HepG2 (cell line): ENCODE results near the gene PASK. TPM values are rescaled to one million over a fixed set of nuclear protein-coding genes. Genes with fewer than 3 reads are reported as not detected.

Experiments used
- ATAC-seq: fragments of 200-7000 bp; cut with Tn5 transposase; 3 replicates; pipeline ENCODE4 v1.9.1; 2020; ENCODE audit warnings: mild to moderate bottlenecking, moderate library complexity
- BruUV-seq: library from RNA; stranded (reverse); fragments of 400-500 nt; replicated peaks from 2 replicates; lab custom pipeline; 2021; lab: Mats Ljungman, UMichigan
- CTCF ChIA-PET: fragments of 300-600 bp; formaldehyde crosslinking; extraction: SDS; loops from one replicate; lab custom pipeline; 2021; ENCODE audit warnings: low total read pairs, inconsistent platforms, low intra/inter-chr PET ratio; lab: Yijun Ruan, JAX
- POLR2A ChIA-PET: fragments of 350-600 bp; sonication (Branson Sonifier 250); formaldehyde crosslinking; loops from one replicate; lab custom pipeline; 2020; ENCODE audit warnings: antibody characterized with exemption, inconsistent platforms; lab: Yijun Ruan, JAX
- DNase-seq: peaks from one replicate; pipeline ENCODE4 v3.0.0-alpha.2; 2015; ENCODE audit warnings: low spot score
- FAIRE-seq: peaks from 3 replicates; lab custom pipeline; 2011; peaks lifted over from hg19 to GRCh38; lab: Jason Lieb, UNC
- H2AFZ ChIP-seq: one replicate; pipeline ENCODE4 v1.6.1; 2011; ENCODE audit warnings: low read length, inconsistent platforms
- H3K27ac ChIP-seq: fragments of 300-600 bp; 3 replicates; pipeline ENCODE4 v1.8.0; 2011; ENCODE audit warnings: mixed run types, mild to moderate bottlenecking, mixed read lengths, low read length, inconsistent platforms; ENCODE audit not compliant: insufficient read depth; ENCODE audit errors: extremely low read length
- H3K27me3 ChIP-seq, 2 experiments: fragments of 200-600 bp in 1 of 2; 2 replicates in 1 of 2; 3 replicates in 1 of 2; pipeline versions ENCODE4 v1.6.0 to v1.8.0; 2011; ENCODE audit warnings: low read length in 2 of 2, mild to moderate bottlenecking in 2 of 2, moderate library complexity in 2 of 2, inconsistent platforms in 1 of 2; ENCODE audit not compliant: insufficient read depth in 2 of 2, control insufficient read depth in 1 of 2
- H3K36me3 ChIP-seq, 2 experiments: fragments of 200-600 bp in 1 of 2; replicated peaks in 1 of 2; 2 replicates in 1 of 2; 3 replicates in 1 of 2; pipeline versions ENCODE4 v1.5.1 to v1.8.0; 2011; ENCODE audit warnings: low read length in 2 of 2, inconsistent platforms in 1 of 2; ENCODE audit not compliant: insufficient read depth in 2 of 2, control insufficient read depth in 1 of 2
- H3K4me1 ChIP-seq: 2 replicates; pipeline ENCODE4 v1.5.1; 2012; ENCODE audit warnings: low read length, inconsistent platforms; ENCODE audit not compliant: insufficient read depth
- H3K4me2 ChIP-seq: 2 replicates; pipeline ENCODE4 v1.6.0; 2011; ENCODE audit warnings: low read depth, low read length, inconsistent platforms
- H3K4me3 ChIP-seq, 3 experiments: fragments of 200-600 bp in 1 of 3; sonication (generic), shearing (Covaris generic) in 1 of 3; replicated peaks in 1 of 3; 2 replicates each; pipeline ENCODE4 v1.5.1; 2011 to 2016; ENCODE audit warnings: low read length in 3 of 3, inconsistent platforms in 2 of 3, low read depth in 2 of 3, mild to moderate bottlenecking in 2 of 3, control low read depth in 1 of 3, mixed read lengths in 1 of 3; ENCODE audit not compliant: insufficient read depth in 1 of 3
- H3K79me2 ChIP-seq: one replicate; pipeline ENCODE4 v1.6.1; 2011; ENCODE audit warnings: low read length, inconsistent platforms; ENCODE audit not compliant: insufficient read depth
- H3K9ac ChIP-seq: 2 replicates; pipeline ENCODE4 v1.6.0; 2011; ENCODE audit warnings: mild to moderate bottlenecking, low read depth, low read length, inconsistent platforms; ENCODE audit not compliant: insufficient read depth
- H3K9me3 ChIP-seq: 2 replicates; pipeline ENCODE4 v1.5.1; 2012; ENCODE audit warnings: mild to moderate bottlenecking, low read length
- H4K20me1 ChIP-seq: 2 replicates; pipeline ENCODE4 v1.6.0; 2011; ENCODE audit warnings: inconsistent platforms, mild to moderate bottlenecking, low read length, moderate library complexity; ENCODE audit not compliant: insufficient read depth
- CREB1 ChIP-seq, 2 experiments: fragments of 450-650 bp in 1 of 2; IDR thresholded peaks; 2 replicates each; pipeline ENCODE4 v1.6.1; 2016 to 2017; ENCODE audit warnings: control low read depth in 1 of 2, mild to moderate bottlenecking in 1 of 2, missing compliant biosample characterization in 1 of 2, missing genetic modification characterization in 1 of 2
- ZNF563 ChIP-seq: sonication (generic); formaldehyde crosslinking; IDR thresholded peaks from 2 replicates; pipeline ENCODE4 v1.8.0; 2022; ENCODE audit warnings: mild to moderate bottlenecking, moderate library complexity, missing genetic modification reagents
- ZNF749 ChIP-seq: sonication (generic); formaldehyde crosslinking; IDR thresholded peaks from 2 replicates; pipeline ENCODE4 v1.8.0; 2022; ENCODE audit warnings: mild to moderate bottlenecking, missing genetic modification reagents, moderate library complexity, borderline replicate concordance
- WGBS: methylation state at CpG from one replicate; pipeline ENCODE4 v1.1.6; 2017; ENCODE audit warnings: low lambda C conversion rate; 5-methylcytosine and 5-hydroxymethylcytosine counted together
- in situ Hi-C: cut with HindIII; loops from 2 replicates; pipeline ENCODE4 v1.10.0; 2017; ENCODE audit warnings: low pct_unique_long_range_greater_than_20kb; ENCODE audit not compliant: extremely low pct_ligation_motif_present
- intact Hi-C: fragments of 100-400 bp; cut with micrococcal nuclease; formaldehyde crosslinking; loops from one replicate; pipeline ENCODE4 v1.10.0; 2022; ENCODE audit not compliant: unreplicated experiment
- polyA plus RNA-seq, 8 experiments: library from polyadenylated mRNA; depleted of rRNA in 3 of 8; stranded (reverse) in 7 of 8; unstranded in 1 of 8; fragments of >200 nt; fragmentation: Illumina TruSeq in 4 of 8; extraction: Trizol in 4 of 8; gene quantifications; 2 replicates each; pipeline versions ENCODE4 v1.2.1 to v1.2.3, GENCODE V29; 2011 to 2016; ENCODE audit warnings: low read depth in 4 of 8, missing spikeins in 1 of 8, mixed read lengths in 1 of 8; ENCODE audit not compliant: insufficient read depth in 1 of 8
- total RNA-seq, 5 experiments: library from RNA; depleted of rRNA; stranded (reverse); fragments of >200 nt; fragmentation: Illumina TruSeq; extraction: Trizol; gene quantifications; 2 replicates each; pipeline ENCODE4 v1.2.3, GENCODE V29; 2016; ENCODE audit warnings: low read depth in 1 of 5
- TF ChIP-seq, protein P1 (sequence below): sonication (generic); formaldehyde crosslinking; IDR thresholded peaks from 2 replicates; pipeline ENCODE4 v1.4.0; 2020; ENCODE audit warnings: missing genetic modification reagents

Gene PASK
- total and polyA plus RNA-seq, 2 of the 13 experiments (the other 11 are each of a cell fraction or from before 2014, with no cell fraction given): 6.9 to 17.0 TPM

DNA sequence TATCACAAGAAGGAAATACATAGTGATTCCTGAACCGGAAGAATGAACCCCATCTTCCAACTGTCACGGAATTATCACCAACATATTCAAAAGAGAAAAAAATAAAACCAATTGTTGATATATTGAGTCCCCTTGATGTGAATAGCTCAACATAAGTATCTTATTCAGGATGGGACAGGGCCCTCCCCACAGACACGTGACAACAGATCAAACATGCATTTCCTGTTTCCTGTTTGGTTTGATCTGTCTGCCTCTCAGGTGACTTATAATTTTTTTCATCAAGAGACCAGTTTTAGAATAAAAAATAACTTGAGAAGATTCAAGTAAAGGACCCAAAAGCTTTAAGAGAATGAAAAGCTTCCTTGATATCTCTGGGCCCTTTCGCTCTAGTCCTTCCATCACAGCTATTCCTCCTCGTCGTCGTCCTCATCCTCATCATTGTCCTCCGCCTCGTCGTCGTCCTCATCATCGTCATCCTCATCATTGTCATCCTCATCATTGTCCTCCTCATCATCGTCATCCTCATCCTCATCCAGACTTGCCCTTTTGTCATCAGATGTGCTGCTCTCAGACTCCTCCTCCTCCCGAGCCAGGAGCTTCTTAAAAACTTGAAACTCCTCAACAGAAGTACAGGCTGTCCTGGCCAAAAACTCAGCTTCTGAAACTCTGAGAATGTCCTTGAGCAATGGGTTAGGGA, 53.5 kb downstream of the PASK start:
- H3K27ac ChIP-seq: no peak overlapping the region
- in situ Hi-C loops (no loop called here), intact Hi-C loops (no loop called here)
- FAIRE-seq: no peak
- no peak overlapping the region for H2AFZ ChIP-seq
- 96% methylated on average over 14 of the region's 14 CpGs for whole genome bisulfite sequencing
- H4K20me1 ChIP-seq: peaks cover 13% of the 10 kb centered on the region; the same call in 1 of the 2 replicates
- H3K4me2 ChIP-seq: no peak overlapping the region
- no peaks in the 10 kb centered on the region for H3K27me3 ChIP-seq
- H3K9ac ChIP-seq: no peak overlapping the region
- CTCF ChIA-PET: no interaction called here
- no peaks in the 10 kb centered on the region for H3K9me3 ChIP-seq
- H3K36me3 ChIP-seq: peaks cover 19 to 58% of the 10 kb centered on the region in 2 experiments
- no peak for ATAC-seq
- peaks cover 66% of the 10 kb centered on the region for H3K4me1 ChIP-seq
- no peak for DNase-seq
- TF ChIP-seq CREB1 (IDR thresholded peaks at IDR 0.05): peak; percentile 69
- no peak for TF ChIP-seq CREB1 (CRISPR knock-in tag; IDR thresholded peaks at IDR 0.05)
- TF ChIP-seq ZNF563 (CRISPR knock-in tag): no peak
- no TSS peak for BruUV-seq
- H3K4me3 ChIP-seq: no peak overlapping the region
- H3K79me2 ChIP-seq: peaks cover 31% of the 10 kb centered on the region
- POLR2A ChIA-PET: interaction anchor here (1.0 kb wide), 1 partner anchor 54 kb away, joined by 3 read pairs; the partner anchor contains the start of gene PPP1R7

DNA sequence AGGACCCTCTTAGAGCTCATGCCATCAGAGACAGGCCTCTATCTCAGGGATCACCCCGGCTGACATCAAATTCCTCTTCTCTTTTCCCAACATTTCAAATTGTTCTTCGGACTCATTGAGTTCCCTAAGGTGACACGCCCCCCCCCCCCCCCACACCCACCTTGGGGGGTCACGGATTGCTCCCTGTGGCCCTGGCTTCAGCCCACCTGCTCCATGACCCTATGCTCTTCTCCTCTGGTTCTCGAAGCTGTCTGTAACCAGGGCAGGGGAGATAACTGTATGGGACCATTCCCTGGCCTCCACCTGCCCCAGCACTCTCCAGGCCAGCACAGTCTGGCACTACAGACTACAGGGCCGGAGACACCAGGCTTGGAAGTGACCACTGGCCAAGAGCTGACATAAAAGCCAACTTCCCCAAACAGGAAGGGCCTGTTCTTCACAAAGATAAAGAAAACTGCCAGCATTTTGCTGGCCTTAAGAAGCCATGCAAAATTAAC, 54.3 kb downstream of the PASK start:
- ChIA-PET POLR2A (interaction anchor here (0.9 to 1.0 kb wide), 2 partner anchors 17 to 55 kb away, joined by 3 to 5 read pairs; partner anchors contain the start of gene PPP1R7), CTCF (interaction anchor here (1.0 kb wide), 1 partner anchor 244 kb away, joined by 3 read pairs; no protein-coding TSS in a partner anchor)
- TF ChIP-seq, protein P1, sequence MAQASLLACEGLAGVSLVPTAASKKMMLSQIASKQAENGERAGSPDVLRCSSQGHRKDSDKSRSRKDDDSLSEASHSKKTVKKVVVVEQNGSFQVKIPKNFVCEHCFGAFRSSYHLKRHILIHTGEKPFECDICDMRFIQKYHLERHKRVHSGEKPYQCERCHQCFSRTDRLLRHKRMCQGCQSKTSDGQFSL: 0 out of 2 replicates have a peak, but pooled peaks have one; percentile 51
- no peak for TF ChIP-seq ZNF749 (CRISPR knock-in tag)
- intact Hi-C loops (loop anchor here (5.0 kb wide), 1 partner anchor 127 kb away; no protein-coding TSS in a partner anchor), in situ Hi-C loops (loop anchor here (5.0 kb wide), 1 partner anchor 122 kb away; no protein-coding TSS in a partner anchor)
- FAIRE-seq: no peak
- Histone ChIP-seq H3K79me2 (peaks cover 23% of the 10 kb centered on the region), H3K4me1 (peaks cover 59% of the 10 kb centered on the region), H4K20me1 (peaks cover 13% of the 10 kb centered on the region; the same call in 1 of the 2 replicates), H3K27me3 (no peaks in the 10 kb centered on the region), H3K27ac (no peak overlapping the region), H3K36me3 (peaks cover 19 to 62% of the 10 kb centered on the region in 2 experiments), H3K9me3 (no peaks in the 10 kb centered on the region), H3K4me3 (no peak overlapping the region), H3K4me2 (no peak overlapping the region), H3K9ac (no peak overlapping the region), H2AFZ (no peak overlapping the region)
- ATAC-seq: no peak
- DNase-seq: no peak
- 98% methylated on average over 6 of the region's 6 CpGs for WGBS
- no TSS peak for BruUV-seq
